H1 (cell line): Measurements from ENCODE around the gene CCDC63. TPM values are rescaled to one million over a fixed set of nuclear protein-coding genes. Genes with fewer than 3 reads are reported as not detected.

Source experiments
- CTCF ChIA-PET: fragments of 300-600 bp; sonication (Branson Sonifier 250); formaldehyde crosslinking; loops from one replicate; lab custom pipeline; 2021; ENCODE audit not compliant: partially characterized antibody; lab: Charles Lee
- POLR2A ChIA-PET: fragments of 300-600 bp; sonication (Branson Sonifier 250); formaldehyde crosslinking; loops from one replicate; lab custom pipeline; 2021; ENCODE audit warnings: inconsistent platforms; ENCODE audit not compliant: partially characterized antibody; lab: Charles Lee
- DNase-seq, 2 experiments: peaks; one replicate each; pipeline versions ENCODE4 v3.0.0 to v3.0.0-alpha.2; 2010 to 2022; ENCODE audit warnings: low spot score in 2 of 2, low read depth in 1 of 2, mixed read lengths in 1 of 2
- FAIRE-seq: peaks from 2 replicates; lab custom pipeline; 2011; peaks lifted over from hg19 to GRCh38; lab: Jason Lieb, UNC
- H2AFZ ChIP-seq: 2 replicates; pipeline ENCODE4 v1.8.1; 2012; ENCODE audit warnings: low read length, inconsistent platforms
- H2AK5ac ChIP-seq: 2 replicates; pipeline ENCODE4 v1.6.1; 2013; ENCODE audit warnings: low read depth, low read length
- H2BK120ac ChIP-seq: replicated peaks from 2 replicates; pipeline ENCODE3; 2013; ENCODE audit warnings: low read depth, low read length, inconsistent platforms
- H2BK12ac ChIP-seq: 2 replicates; pipeline ENCODE4 v1.6.1; 2013; ENCODE audit warnings: low read depth, low read length
- H2BK15ac ChIP-seq: 2 replicates; pipeline ENCODE4 v1.6.1; 2013; ENCODE audit warnings: low read length
- H2BK20ac ChIP-seq: 2 replicates; pipeline ENCODE4 v1.6.1; 2013; ENCODE audit warnings: low read length
- H2BK5ac ChIP-seq: 2 replicates; pipeline ENCODE4 v1.6.1; 2013; ENCODE audit warnings: low read depth, low read length
- H3K14ac ChIP-seq: 2 replicates; pipeline ENCODE4 v1.6.1; 2013; ENCODE audit warnings: inconsistent platforms; ENCODE audit not compliant: insufficient read length
- H3K18ac ChIP-seq: 2 replicates; pipeline ENCODE4 v1.6.1; 2013; ENCODE audit warnings: low read length; ENCODE audit errors: extremely low read depth
- H3K23ac ChIP-seq: 2 replicates; pipeline ENCODE4 v1.6.1; 2013; ENCODE audit warnings: inconsistent platforms; ENCODE audit not compliant: insufficient read length
- H3K23me2 ChIP-seq: 2 replicates; pipeline ENCODE4 v1.6.1; 2013; ENCODE audit warnings: low read depth, low read length
- H3K27ac ChIP-seq: 2 replicates; pipeline ENCODE4 v1.6.1; 2011; ENCODE audit warnings: low read depth, low read length, inconsistent platforms
- H3K27me3 ChIP-seq, 4 experiments: replicated peaks in 1 of 4; 1 replicate in 1 of 4; 2 replicates in 3 of 4; pipeline versions ENCODE4 v1.6.1 to v1.8.1; 2011 to 2013; ENCODE audit warnings: low read length in 3 of 4, mild to moderate bottlenecking in 3 of 4, inconsistent platforms in 2 of 4, mixed read lengths in 2 of 4, moderate library complexity in 1 of 4; ENCODE audit not compliant: control insufficient read depth in 3 of 4, insufficient read depth in 3 of 4; ENCODE audit errors: extremely low read depth in 1 of 4
- H3K36me3 ChIP-seq, 4 experiments: 2 replicates each; pipeline versions ENCODE4 v1.6.1 to v1.8.1; 2011 to 2013; ENCODE audit warnings: mild to moderate bottlenecking in 4 of 4, low read length in 3 of 4, moderate library complexity in 2 of 4, control low read depth in 1 of 4, inconsistent platforms in 1 of 4; ENCODE audit not compliant: insufficient read depth in 4 of 4, control insufficient read depth in 2 of 4
- H3K4ac ChIP-seq: replicated peaks from 2 replicates; pipeline ENCODE3; 2013; ENCODE audit warnings: low read length, low read depth, mixed read lengths, inconsistent platforms; ENCODE audit not compliant: insufficient read length
- H3K4me1 ChIP-seq, 4 experiments: replicated peaks in 1 of 4; 1 replicate in 1 of 4; 2 replicates in 3 of 4; pipeline versions ENCODE4 v1.6.1 to v1.8.1; 2011 to 2013; ENCODE audit warnings: low read length in 3 of 4, inconsistent platforms in 2 of 4, mixed read lengths in 1 of 4; ENCODE audit not compliant: insufficient read depth in 4 of 4, control insufficient read depth in 3 of 4
- H3K4me2 ChIP-seq, 2 experiments: 2 replicates each; pipeline versions ENCODE4 v1.6.1 to v1.8.1; 2011 to 2013; ENCODE audit warnings: low read depth in 2 of 2, low read length in 2 of 2, control low read depth in 1 of 2, inconsistent platforms in 1 of 2, mild to moderate bottlenecking in 1 of 2; ENCODE audit not compliant: insufficient read depth in 1 of 2
- H3K4me3 ChIP-seq, 4 experiments: fragments of 200-600, 300-600 bp in 1 of 4; sonication (generic), shearing (Covaris generic), sonication (Bioruptor Twin) in 1 of 4; 2 replicates each; pipeline versions ENCODE4 v1.5.1 to v1.8.1; 2011 to 2016; ENCODE audit warnings: low read length in 4 of 4, low read depth in 3 of 4, control low read depth in 2 of 4, inconsistent platforms in 2 of 4, mild to moderate bottlenecking in 2 of 4, mixed read lengths in 1 of 4, moderate library complexity in 1 of 4; ENCODE audit not compliant: insufficient read depth in 2 of 4; ENCODE audit errors: extremely low read depth in 1 of 4
- H3K56ac ChIP-seq: replicated peaks from 2 replicates; pipeline ENCODE3; 2013; ENCODE audit warnings: low read depth, mild to moderate bottlenecking, mixed read lengths, low read length, inconsistent platforms; ENCODE audit not compliant: insufficient read length
- H3K79me1 ChIP-seq: 2 replicates; pipeline ENCODE4 v1.6.1; 2013; ENCODE audit warnings: low read depth, low read length, control low read depth
- H3K79me2 ChIP-seq, 2 experiments: 2 replicates each; pipeline versions ENCODE4 v1.6.1 to v1.8.1; 2012 to 2013; ENCODE audit warnings: low read length in 2 of 2, mild to moderate bottlenecking in 2 of 2, inconsistent platforms in 1 of 2; ENCODE audit not compliant: insufficient read depth in 2 of 2, control insufficient read depth in 1 of 2
- H3K9ac ChIP-seq, 4 experiments: replicated peaks in 1 of 4; 1 replicate in 1 of 4; 2 replicates in 3 of 4; pipeline versions ENCODE4 v1.6.1 to v1.8.1; 2011 to 2013; ENCODE audit warnings: low read depth in 3 of 4, low read length in 3 of 4, control low read depth in 2 of 4, mild to moderate bottlenecking in 2 of 4, moderate library complexity in 2 of 4, inconsistent platforms in 1 of 4; ENCODE audit errors: extremely low read depth in 1 of 4
- H3K9me3 ChIP-seq, 2 experiments: 2 replicates each; pipeline versions ENCODE4 v1.6.1 to v1.8.1; 2012 to 2013; ENCODE audit warnings: mild to moderate bottlenecking in 2 of 2, moderate library complexity in 2 of 2, control low read depth in 1 of 2, inconsistent platforms in 1 of 2, low read depth in 1 of 2, low read length in 1 of 2, mixed read lengths in 1 of 2; ENCODE audit not compliant: insufficient read depth in 2 of 2
- H4K20me1 ChIP-seq, 2 experiments: replicated peaks in 1 of 2; 2 replicates each; pipeline versions ENCODE3 to v1.8.1; 2011 to 2013; ENCODE audit warnings: inconsistent platforms in 2 of 2, low read length in 2 of 2, mild to moderate bottlenecking in 1 of 2; ENCODE audit not compliant: insufficient read depth in 2 of 2, control insufficient read depth in 1 of 2
- H4K5ac ChIP-seq: 2 replicates; pipeline ENCODE4 v1.6.1; 2013; ENCODE audit warnings: low read length, low read depth, mixed read lengths, inconsistent platforms; ENCODE audit not compliant: insufficient read length
- H4K8ac ChIP-seq: 2 replicates; pipeline ENCODE4 v1.8.0; 2013; ENCODE audit warnings: mild to moderate bottlenecking, moderate library complexity, low read length, inconsistent platforms; ENCODE audit not compliant: insufficient read depth; ENCODE audit errors: extremely low read depth
- H4K91ac ChIP-seq: replicated peaks from 2 replicates; pipeline ENCODE3; 2013; ENCODE audit warnings: low read length, mixed read lengths, inconsistent platforms; ENCODE audit not compliant: insufficient read length
- CBX8 ChIP-seq: fragments of 300-800, 300-1000 bp; sonication (generic); IDR thresholded peaks from 2 replicates; pipeline ENCODE4 v1.7.1; 2016; ENCODE audit warnings: low read depth, low read length, borderline replicate concordance
- E2F6 ChIP-seq: IDR thresholded peaks from 2 replicates; pipeline ENCODE4 v1.6.1; 2012; ENCODE audit warnings: inconsistent platforms
- GTF2F1 ChIP-seq: IDR thresholded peaks from 2 replicates; pipeline ENCODE4 v1.6.1; 2012; ENCODE audit warnings: low read depth, low read length, improper control_type of control experiment, borderline replicate concordance
- JUND ChIP-seq: IDR thresholded peaks from 2 replicates; pipeline ENCODE4 v1.6.1; 2011; ENCODE audit warnings: mild to moderate bottlenecking, improper control_type of control experiment, low read length
- KDM5A ChIP-seq: fragments of 200-600 bp; IDR thresholded peaks from 2 replicates; pipeline ENCODE4 v1.7.1; 2012; ENCODE audit warnings: mild to moderate bottlenecking, low read length, inconsistent platforms, mixed read lengths
- MAFK ChIP-seq: IDR thresholded peaks from 2 replicates; pipeline ENCODE4 v1.6.1; 2012; ENCODE audit warnings: low read depth, mild to moderate bottlenecking, improper control_type of control experiment, low read length
- NANOG ChIP-seq: IDR thresholded peaks from 2 replicates; pipeline ENCODE4 v1.6.1; 2011; ENCODE audit warnings: low read length, low read depth, mild to moderate bottlenecking, inconsistent platforms; ENCODE audit not compliant: insufficient read depth, poor library complexity, severe bottlenecking
- NRF1 ChIP-seq: IDR thresholded peaks from 2 replicates; pipeline ENCODE4 v1.6.1; 2011; ENCODE audit warnings: mild to moderate bottlenecking, low read depth, low read length, improper control_type of control experiment
- POU5F1 ChIP-seq: IDR thresholded peaks from 2 replicates; pipeline ENCODE4 v1.6.1; 2011; ENCODE audit warnings: low read depth, mild to moderate bottlenecking, low read length, moderate library complexity
- RNF2 ChIP-seq: fragments of 200-900, 300-1000 bp; sonication (generic); IDR thresholded peaks from 2 replicates; pipeline ENCODE4 v1.7.1; 2016; ENCODE audit warnings: borderline replicate concordance, low read depth, mild to moderate bottlenecking, antibody characterized with exemption, low read length; ENCODE audit not compliant: poor library complexity, severe bottlenecking; ENCODE audit errors: missing control alignments
- TAF1 ChIP-seq: IDR thresholded peaks from 2 replicates; pipeline ENCODE4 v1.6.1; 2011; ENCODE audit warnings: mild to moderate bottlenecking, low read depth, low read length
- USF2 ChIP-seq: IDR thresholded peaks from 2 replicates; pipeline ENCODE4 v1.6.1; 2011; ENCODE audit warnings: low read length, improper control_type of control experiment
- WGBS, 2 experiments: shearing (Covaris generic) in 1 of 2; methylation state at CpG; one replicate each; pipeline versions ENCODE4 v1.1.6 to v1.1.7; 2013 to 2015; ENCODE audit warnings: low lambda C conversion rate in 2 of 2, mixed read lengths in 2 of 2, inconsistent platforms in 1 of 2, low coverage in 1 of 2, missing lambda C conversion rate in 1 of 2; ENCODE audit not compliant: insufficient replicate concordance in 2 of 2, insufficient coverage in 1 of 2, insufficient read length in 1 of 2; ENCODE audit errors: extremely low coverage in 1 of 2, missing lambda C conversion rate in 1 of 2; 5-methylcytosine and 5-hydroxymethylcytosine counted together
- polyA plus RNA-seq, 7 experiments: library from polyadenylated mRNA; depleted of rRNA in 3 of 7; stranded (reverse) in 5 of 7; unstranded in 2 of 7; fragments of >200 nt in 5 of 7; fragments of 200-250 nt in 2 of 7; gene quantifications; 1 replicate in 5 of 7; 2 replicates in 1 of 7; 4 replicates in 1 of 7; pipeline versions ENCODE4 v1.2.1 to v1.2.3, GENCODE V29; 2011 to 2013; ENCODE audit warnings: missing spikeins in 2 of 7, mixed read lengths in 2 of 7
- total RNA-seq: library from RNA; stranded (reverse); fragmentation: NEBNext Ultra II Directional; extraction: Animal tissue kit (Norgen Biotek cat#: 25700); gene quantifications from 2 replicates; pipeline ENCODE4 v1.2.1, GENCODE V29; 2021

The CCDC63 gene
- total and polyA plus RNA-seq, 2 of the 8 experiments (the other 6 are each of a cell fraction or from before 2014, with no cell fraction given): 0.42 to 0.93 TPM

- peaks cover 0 to 3% (median under 1%) of the 10 kb centered on the region in 4 experiments; a peak in 1 of 7 replicates for H3K27me3 ChIP-seq
- H4K91ac ChIP-seq: no peak overlapping the region
- no peak overlapping the region for H2BK15ac ChIP-seq
- no peak overlapping the region for H3K4me3 ChIP-seq
- H3K4ac ChIP-seq: no peak overlapping the region
- no peak overlapping the region for H2BK5ac ChIP-seq
- no peak overlapping the region for H3K23ac ChIP-seq
- H2AK5ac ChIP-seq: no peak overlapping the region
- H3K79me2 ChIP-seq: no peaks in the 10 kb centered on the region
- no peak overlapping the region for H3K4me2 ChIP-seq
- WGBS, 2 experiments: 97% methylated on average over 3 of the region's 4 CpGs; no CpG with 5 or more reads in 1 of the 2 experiments
- no peak overlapping the region for H4K8ac ChIP-seq
- no peak overlapping the region for H2BK20ac ChIP-seq
- H3K14ac ChIP-seq: no peak overlapping the region
- DNase-seq (no peak), FAIRE-seq (no peak)
- no peak overlapping the region for H2AFZ ChIP-seq
- no peak overlapping the region for H3K9ac ChIP-seq
- H3K9me3 ChIP-seq: no peaks in the 10 kb centered on the region
- H4K5ac ChIP-seq: no peak overlapping the region
- H3K27ac ChIP-seq: no peak overlapping the region
- H3K79me1 ChIP-seq: no peaks in the 10 kb centered on the region
- ChIA-PET POLR2A (interaction anchor here (1.8 to 2.0 kb wide), 2 partner anchors 14 to 106 kb away, joined by 5 to 7 read pairs; partner anchors contain the start of gene PPP1CC), CTCF (interaction anchor here (1.6 to 4.2 kb wide), 4 partner anchors 14 to 152 kb away, joined by 4 to 23 read pairs (median 8); no protein-coding TSS in a partner anchor)
- H2BK120ac ChIP-seq: no peak overlapping the region
- H3K18ac ChIP-seq: no peak overlapping the region
- no peaks in the 10 kb centered on the region for H4K20me1 ChIP-seq
- H3K56ac ChIP-seq: no peak overlapping the region
- peaks cover 2 to 7% (median 5%) of the 10 kb centered on the region in 4 experiments; a peak in 6 of 7 replicates for H3K4me1 ChIP-seq
- H3K23me2 ChIP-seq: no peaks in the 10 kb centered on the region
- H3K36me3 ChIP-seq: no peaks in the 10 kb centered on the region
- H2BK12ac ChIP-seq: no peak overlapping the region
- no peak for TF ChIP-seq GTF2F1
- no peak for TF ChIP-seq E2F6
- TF ChIP-seq NRF1: no peak
- TF ChIP-seq MAFK: no peak
- no peak for TF ChIP-seq USF2
- TF ChIP-seq TAF1: no peak
- no peak for TF ChIP-seq JUND
- no peak for TF ChIP-seq CBX8
- TF ChIP-seq POU5F1: no peak
- no peak for TF ChIP-seq RNF2
- TF ChIP-seq KDM5A: no peak
- no peak for TF ChIP-seq NANOG
Measured at GRCh38 chr12:110849221-110849620, 2.4 kb downstream of the CCDC63 start.
